Measurements from ENCODE around the gene DRC7.
"Not testable (repeated sequence)": the region's sequence is repeated elsewhere in the genome, so short reads cannot be mapped to it uniquely, and the experiment has no call there.

The DRC7 gene

GRCh38 chr16:57728336-57729181 is 34.0 kb downstream of the DRC7 start:
- POLR2A ChIA-PET: no interaction called here

GRCh38 chr16:57729182-57729484 is 34.5 kb downstream of the DRC7 start:
- CTCF ChIA-PET: no interaction called here
- Histone ChIP-seq H3K4me1 (ENCODE audit: control extremely low read depth in 1 of 4, control insufficient read depth in 4 of 4, insufficient read depth in 4 of 4, low read length in 3 of 4) (peaks cover 0 to 26% (median 13%) of the 10 kb centered on the region in 4 experiments), H3K36me3 (ENCODE audit: control insufficient read depth in 4 of 4, insufficient read depth in 4 of 4, low read length in 3 of 4) (no peaks in the 10 kb centered on the region), H3K27me3 (replicated peaks in 2 of 5; ENCODE audit: control insufficient read depth in 4 of 5, insufficient read depth in 5 of 5, low read length in 4 of 5) (no peaks in the 10 kb centered on the region), H3K27ac (ENCODE audit: insufficient read depth in 1 of 2, low read depth in 1 of 2, low read length in 2 of 2, poor library complexity in 1 of 2, severe bottlenecking in 2 of 2) (no peak overlapping the region), H3K4me3 (ENCODE audit: control insufficient read depth in 1 of 7, extremely low read depth in 1 of 7, insufficient read depth in 4 of 7, low read depth in 2 of 7, low read length in 6 of 7) (no peak overlapping the region), H3K9me3 (ENCODE audit: control extremely low read depth in 1 of 5, control insufficient read depth in 4 of 5, insufficient read depth in 2 of 5, low read depth in 1 of 5, low read length in 4 of 5) (no peaks in the 10 kb centered on the region)
- POLR2A ChIA-PET: no interaction called here
- WGBS (ENCODE audit: insufficient coverage): 100% methylated on average over 1 of the region's 1 CpG
- no peak for DNase-seq

More at GRCh38 chr16:57728336-57729181, 34.0 kb downstream of the DRC7 start:
- no peaks in the 10 kb centered on the region for H3K36me3 ChIP-seq (ENCODE audit: control insufficient read depth in 4 of 4, insufficient read depth in 4 of 4, low read length in 3 of 4)
- no peaks in the 10 kb centered on the region for H3K9me3 ChIP-seq (ENCODE audit: control extremely low read depth in 1 of 5, control insufficient read depth in 4 of 5, insufficient read depth in 2 of 5, low read depth in 1 of 5, low read length in 4 of 5)
- no peak overlapping the region for H3K4me3 ChIP-seq (ENCODE audit: control insufficient read depth in 1 of 7, extremely low read depth in 1 of 7, insufficient read depth in 4 of 7, low read depth in 2 of 7, low read length in 6 of 7)
- DNase-seq: no peak
- no peaks in the 10 kb centered on the region for H3K27me3 ChIP-seq (replicated peaks in 2 of 5; ENCODE audit: control insufficient read depth in 4 of 5, insufficient read depth in 5 of 5, low read length in 4 of 5)
- no peak overlapping the region for H3K27ac ChIP-seq (ENCODE audit: insufficient read depth in 1 of 2, low read depth in 1 of 2, low read length in 2 of 2, poor library complexity in 1 of 2, severe bottlenecking in 2 of 2)
- 94% methylated on average over 5 of the region's 14 CpGs for WGBS (ENCODE audit: insufficient coverage)
- CTCF ChIA-PET: interaction anchor here (1.0 to 3.4 kb wide), 3 partner anchors 137 to 153 kb away, joined by 3 to 14 read pairs (median 3); no protein-coding TSS in a partner anchor
- peaks cover 0 to 25% (median 12%) of the 10 kb centered on the region in 4 experiments for H3K4me1 ChIP-seq (ENCODE audit: control extremely low read depth in 1 of 4, control insufficient read depth in 4 of 4, insufficient read depth in 4 of 4, low read length in 3 of 4)

GRCh38 chr16:57729852-57730251 is 35.2 kb downstream of the DRC7 start:
- H3K27ac ChIP-seq (ENCODE audit: insufficient read depth in 1 of 2, low read depth in 1 of 2, low read length in 2 of 2, poor library complexity in 1 of 2, severe bottlenecking in 2 of 2); H3K4me3 ChIP-seq (ENCODE audit: control insufficient read depth in 1 of 7, extremely low read depth in 1 of 7, insufficient read depth in 4 of 7, low read depth in 2 of 7, low read length in 6 of 7); H3K9me3 ChIP-seq (ENCODE audit: control extremely low read depth in 1 of 5, control insufficient read depth in 4 of 5, insufficient read depth in 2 of 5, low read depth in 1 of 5, low read length in 4 of 5); POLR2A ChIA-PET; H3K27me3 ChIP-seq (replicated peaks in 2 of 5; ENCODE audit: control insufficient read depth in 4 of 5, insufficient read depth in 5 of 5, low read length in 4 of 5); DNase-seq; H3K36me3 ChIP-seq (ENCODE audit: control insufficient read depth in 4 of 4, insufficient read depth in 4 of 4, low read length in 3 of 4): not testable (repeated sequence)
- peaks cover 0 to 27% (median 16%) of the 10 kb centered on the region in 4 experiments for H3K4me1 ChIP-seq (ENCODE audit: control extremely low read depth in 1 of 4, control insufficient read depth in 4 of 4, insufficient read depth in 4 of 4, low read length in 3 of 4)
- CTCF ChIA-PET: interaction anchor here (1.1 kb wide), 1 partner anchor 58 kb away, joined by 3 read pairs; no protein-coding TSS in a partner anchor
- WGBS (ENCODE audit: insufficient coverage): 99% methylated on average over 6 of the region's 6 CpGs

- ChIA-PET POLR2A (no interaction called here), CTCF (interaction anchor here (0.7 to 2.3 kb wide), 12 partner anchors 9 to 155 kb away, joined by 3 to 10 read pairs (median 3); no protein-coding TSS in a partner anchor)
- Histone ChIP-seq H3K4me3 (ENCODE audit: control insufficient read depth in 1 of 7, extremely low read depth in 1 of 7, insufficient read depth in 4 of 7, low read depth in 2 of 7, low read length in 6 of 7) (no peak overlapping the region), H3K9me3 (ENCODE audit: control extremely low read depth in 1 of 5, control insufficient read depth in 4 of 5, insufficient read depth in 2 of 5, low read depth in 1 of 5, low read length in 4 of 5) (no peaks in the 10 kb centered on the region), H3K36me3 (ENCODE audit: control insufficient read depth in 4 of 4, insufficient read depth in 4 of 4, low read length in 3 of 4) (no peaks in the 10 kb centered on the region), H3K4me1 (ENCODE audit: control extremely low read depth in 1 of 4, control insufficient read depth in 4 of 4, insufficient read depth in 4 of 4, low read length in 3 of 4) (peaks cover 0 to 20% (median 15%) of the 10 kb centered on the region in 4 experiments), H3K27ac (ENCODE audit: insufficient read depth in 1 of 2, low read depth in 1 of 2, low read length in 2 of 2, poor library complexity in 1 of 2, severe bottlenecking in 2 of 2) (no peak overlapping the region), H3K27me3 (replicated peaks in 2 of 5; ENCODE audit: control insufficient read depth in 4 of 5, insufficient read depth in 5 of 5, low read length in 4 of 5) (no peaks in the 10 kb centered on the region)
- 89% methylated on average over 11 of the region's 13 CpGs for WGBS (ENCODE audit: insufficient coverage)
- no peak for DNase-seq
Measured at GRCh38 chr16:57730771-57731730, 36.4 kb downstream of the DRC7 start.

GRCh38 chr16:57732037-57732436 is 37.4 kb downstream of the DRC7 start:
- Histone ChIP-seq H3K27me3 (replicated peaks in 2 of 5; ENCODE audit: control insufficient read depth in 4 of 5, insufficient read depth in 5 of 5, low read length in 4 of 5) (no peaks in the 10 kb centered on the region), H3K9me3 (ENCODE audit: control extremely low read depth in 1 of 5, control insufficient read depth in 4 of 5, insufficient read depth in 2 of 5, low read depth in 1 of 5, low read length in 4 of 5) (no peaks in the 10 kb centered on the region), H3K4me1 (ENCODE audit: control extremely low read depth in 1 of 4, control insufficient read depth in 4 of 4, insufficient read depth in 4 of 4, low read length in 3 of 4) (peaks cover 0 to 30% (median 25%) of the 10 kb centered on the region in 4 experiments), H3K27ac (ENCODE audit: insufficient read depth in 1 of 2, low read depth in 1 of 2, low read length in 2 of 2, poor library complexity in 1 of 2, severe bottlenecking in 2 of 2) (no peak overlapping the region), H3K36me3 (ENCODE audit: control insufficient read depth in 4 of 4, insufficient read depth in 4 of 4, low read length in 3 of 4) (peaks cover 0 to 2% (median 0%) of the 10 kb centered on the region in 4 experiments), H3K4me3 (ENCODE audit: control insufficient read depth in 1 of 7, extremely low read depth in 1 of 7, insufficient read depth in 4 of 7, low read depth in 2 of 7, low read length in 6 of 7) (no peak overlapping the region)
- WGBS (ENCODE audit: insufficient coverage): no CpG with 5 or more reads among the region's 2 CpGs
- DNase-seq: peak; percentile 30 to 62 (median 58)
- CTCF ChIA-PET: interaction anchor here (1.5 to 2.3 kb wide), 3 partner anchors 11 to 132 kb away, joined by 3 to 10 read pairs (median 3); no protein-coding TSS in a partner anchor
- POLR2A ChIA-PET: no interaction called here

- Histone ChIP-seq H3K9me3 (ENCODE audit: control extremely low read depth in 1 of 5, control insufficient read depth in 4 of 5, insufficient read depth in 2 of 5, low read depth in 1 of 5, low read length in 4 of 5) (no peaks in the 10 kb centered on the region), H3K27ac (ENCODE audit: insufficient read depth in 1 of 2, low read depth in 1 of 2, low read length in 2 of 2, poor library complexity in 1 of 2, severe bottlenecking in 2 of 2) (no peak overlapping the region), H3K27me3 (replicated peaks in 2 of 5; ENCODE audit: control insufficient read depth in 4 of 5, insufficient read depth in 5 of 5, low read length in 4 of 5) (no peaks in the 10 kb centered on the region), H3K36me3 (ENCODE audit: control insufficient read depth in 4 of 4, insufficient read depth in 4 of 4, low read length in 3 of 4) (peaks cover 0 to 8% (median 1%) of the 10 kb centered on the region in 4 experiments), H3K4me1 (ENCODE audit: control extremely low read depth in 1 of 4, control insufficient read depth in 4 of 4, insufficient read depth in 4 of 4, low read length in 3 of 4) (peaks cover 0 to 37% (median 29%) of the 10 kb centered on the region in 4 experiments), H3K4me3 (ENCODE audit: control insufficient read depth in 1 of 7, extremely low read depth in 1 of 7, insufficient read depth in 4 of 7, low read depth in 2 of 7, low read length in 6 of 7) (no peak overlapping the region)
- ChIA-PET CTCF (interaction anchor here (2.3 kb wide), 1 partner anchor 85 kb away, joined by 10 read pairs; no protein-coding TSS in a partner anchor), POLR2A (no interaction called here)
- peak in 2 of 3 donors; percentile 18 to 36 for DNase-seq
- WGBS (ENCODE audit: insufficient coverage): 100% methylated on average over 1 of the region's 2 CpGs
Measured at GRCh38 chr16:57732714-57733113, 38.1 kb downstream of the DRC7 start.
